SIG-M5 treated with dmso at 0.1 percent for 504 hours (cell line): Measurements from ENCODE around the gene BRI3BP.
"Not testable (repeated sequence)": the region's sequence is repeated elsewhere in the genome, so short reads cannot be mapped to it uniquely, and the experiment has no call there.

Experiments
- DNase-seq: peaks from one replicate; lab custom pipeline; 2025; ENCODE audit not compliant: unreplicated experiment; lab: John Stamatoyannopoulos, UW

The BRI3BP gene

DNA sequence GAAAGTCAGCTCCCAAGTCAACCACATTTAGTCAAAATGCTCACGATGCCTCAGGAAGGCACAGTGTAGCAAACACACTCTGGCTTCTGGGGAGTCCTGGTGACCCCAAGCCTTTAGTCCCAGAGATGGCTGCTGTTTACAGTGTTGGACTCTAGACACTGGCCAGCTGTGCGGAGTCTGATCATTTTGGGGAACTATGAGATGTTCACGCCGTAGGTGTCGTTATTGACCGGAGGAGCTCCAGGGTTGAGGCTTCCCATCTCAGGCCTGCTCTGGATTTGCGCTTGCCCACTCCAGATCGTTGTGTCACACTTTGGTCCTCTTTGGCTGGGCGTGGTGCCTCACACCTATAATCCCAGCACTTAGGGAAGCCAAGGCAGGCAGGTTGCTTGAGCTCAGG, 27.7 kb downstream of the BRI3BP start:
- no peak for DNase-seq

DNA sequence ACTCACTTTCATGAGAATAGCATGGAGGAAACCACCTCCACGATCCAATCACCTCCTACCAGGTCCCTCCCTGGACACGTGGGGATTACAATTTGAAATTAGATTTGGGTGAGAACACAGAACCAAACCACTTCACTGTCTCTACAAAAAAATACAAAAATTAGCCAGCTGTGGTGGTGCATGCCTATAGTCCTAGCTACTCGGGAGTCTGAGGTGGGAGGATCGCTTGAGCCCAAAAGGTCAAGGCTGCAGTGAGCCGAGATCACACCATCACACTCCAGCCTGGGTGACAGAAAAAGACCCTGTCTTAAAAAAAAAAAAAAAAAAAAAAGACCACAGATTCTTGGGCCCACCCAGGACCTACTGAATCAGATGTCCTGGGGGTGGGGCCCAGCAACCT, 28.3 kb downstream of the BRI3BP start:
- no peak for DNase-seq

DNA sequence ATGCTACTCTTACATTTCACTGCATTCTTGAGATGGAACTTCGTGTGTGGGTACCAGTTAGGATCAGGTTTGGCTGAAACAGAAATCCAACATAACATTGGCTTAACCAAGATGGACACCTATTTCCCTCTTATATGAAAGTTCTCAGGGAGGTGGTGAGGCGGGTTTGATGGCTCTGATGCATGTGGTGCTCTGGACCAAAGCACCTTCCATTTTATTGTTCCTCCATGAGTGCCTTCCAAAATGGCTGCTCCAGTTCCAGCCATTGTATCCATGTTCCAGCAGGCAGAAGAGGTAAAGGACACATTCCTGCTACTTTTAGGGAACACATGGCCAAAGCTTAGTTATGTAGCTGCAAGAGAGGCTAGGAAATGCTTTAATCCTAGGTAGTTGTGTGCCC, 29.6 kb downstream of the BRI3BP start:
- no peak for DNase-seq

DNA sequence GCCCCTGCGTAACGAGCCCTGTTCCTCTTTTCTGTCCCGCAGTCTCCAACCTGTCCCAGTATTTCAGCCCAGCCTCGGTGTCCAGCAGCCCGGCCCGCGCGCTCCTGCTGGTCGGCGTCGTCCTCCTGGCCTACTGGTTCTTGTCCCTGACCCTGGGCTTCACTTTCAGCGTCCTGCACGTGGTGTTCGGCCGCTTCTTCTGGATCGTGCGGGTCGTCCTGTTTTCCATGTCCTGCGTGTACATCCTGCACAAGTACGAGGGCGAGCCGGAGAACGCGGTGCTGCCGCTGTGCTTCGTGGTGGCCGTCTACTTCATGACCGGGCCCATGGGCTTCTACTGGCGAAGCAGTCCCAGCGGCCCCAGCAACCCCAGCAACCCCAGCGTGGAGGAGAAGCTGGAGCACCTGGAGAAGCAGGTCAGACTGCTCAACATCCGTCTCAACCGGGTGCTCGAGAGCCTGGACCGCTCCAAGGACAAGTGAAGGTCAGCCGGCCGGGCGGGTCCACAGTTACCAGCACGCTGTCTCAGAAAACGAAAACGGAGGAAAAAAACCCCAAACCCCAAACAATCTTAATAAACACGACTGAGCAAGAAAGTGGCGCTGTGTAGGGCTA, 31.6 kb downstream of the BRI3BP start:
- DNase-seq: no peak

DNA sequence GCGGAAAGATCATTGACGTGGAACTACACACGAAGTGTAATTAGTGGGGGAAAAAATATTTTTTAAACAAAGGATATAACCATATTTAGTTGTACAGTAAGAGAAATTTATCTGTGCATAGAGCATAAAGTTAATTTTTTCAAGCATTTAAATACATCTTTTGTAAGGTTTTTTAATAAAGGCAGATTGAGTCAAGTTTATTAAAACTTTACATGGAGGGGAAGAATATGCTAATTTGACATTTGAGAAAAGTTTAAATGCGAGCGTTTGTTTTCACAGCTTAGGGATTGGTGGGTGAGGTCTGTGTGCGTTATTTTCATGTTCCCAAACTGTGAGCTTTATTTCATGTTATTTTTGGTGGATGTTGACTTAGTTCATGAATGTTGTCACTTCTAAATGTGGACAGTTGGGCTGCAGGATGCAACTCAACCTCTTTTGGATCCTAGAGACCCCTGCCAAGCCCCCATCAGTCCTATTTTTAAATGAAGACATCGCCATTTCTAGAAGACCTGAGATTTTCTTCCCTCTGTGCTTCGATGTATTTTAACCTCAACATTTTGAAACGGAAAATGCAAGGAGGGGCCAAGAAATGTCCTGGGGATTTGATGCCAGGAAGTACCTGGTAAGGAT, 32.3 kb downstream of the BRI3BP start:
- no peak for DNase-seq

DNA sequence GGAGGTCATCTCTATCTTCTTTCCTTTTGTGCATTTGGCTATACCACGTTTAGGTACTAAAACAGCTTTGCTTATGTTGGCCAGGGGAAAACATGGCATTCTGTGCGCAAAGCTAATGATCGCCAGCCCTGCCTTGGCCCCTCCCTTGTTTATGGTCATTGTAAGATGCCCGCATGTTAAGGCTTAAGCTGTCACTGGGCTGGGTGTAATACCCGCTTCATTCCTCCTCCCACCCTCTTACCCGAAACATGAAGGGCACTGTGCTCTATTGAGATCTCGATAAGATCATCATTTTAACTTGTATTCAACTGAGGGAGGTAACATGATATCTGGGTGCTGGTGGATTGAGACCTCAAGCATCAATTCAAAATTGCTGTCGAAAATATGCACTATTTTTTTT, 34.7 kb downstream of the BRI3BP start:
- DNase-seq: no peak

DNA sequence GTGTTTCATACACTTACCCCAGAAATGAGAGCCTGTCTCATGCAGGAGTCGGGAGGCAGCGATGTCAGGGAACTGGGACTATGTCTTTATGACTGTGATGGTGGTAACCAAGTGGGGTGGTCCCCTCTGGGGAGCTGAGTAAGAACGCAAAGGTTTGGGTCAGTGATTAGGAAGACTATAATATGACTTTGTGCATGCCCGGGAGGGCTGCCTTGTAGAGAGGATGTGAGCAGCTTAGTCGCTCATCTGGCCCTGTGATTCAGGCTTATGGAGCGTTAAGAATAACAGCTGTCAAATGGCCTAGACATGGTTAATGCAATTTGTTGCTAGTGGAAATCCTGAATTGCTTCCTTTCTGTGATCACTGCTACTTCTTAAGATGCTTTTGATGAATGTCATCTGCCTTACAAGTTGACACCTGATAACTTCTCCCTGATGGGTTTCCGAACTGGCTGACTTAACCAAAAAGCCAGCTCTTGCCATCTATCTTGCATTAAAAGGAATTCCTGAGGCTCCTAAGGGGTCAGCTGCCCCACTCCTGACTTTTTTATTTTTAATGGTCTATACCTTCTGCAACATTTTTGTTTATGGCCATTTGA, 36.4 kb downstream of the BRI3BP start:
- no peak for DNase-seq

DNA sequence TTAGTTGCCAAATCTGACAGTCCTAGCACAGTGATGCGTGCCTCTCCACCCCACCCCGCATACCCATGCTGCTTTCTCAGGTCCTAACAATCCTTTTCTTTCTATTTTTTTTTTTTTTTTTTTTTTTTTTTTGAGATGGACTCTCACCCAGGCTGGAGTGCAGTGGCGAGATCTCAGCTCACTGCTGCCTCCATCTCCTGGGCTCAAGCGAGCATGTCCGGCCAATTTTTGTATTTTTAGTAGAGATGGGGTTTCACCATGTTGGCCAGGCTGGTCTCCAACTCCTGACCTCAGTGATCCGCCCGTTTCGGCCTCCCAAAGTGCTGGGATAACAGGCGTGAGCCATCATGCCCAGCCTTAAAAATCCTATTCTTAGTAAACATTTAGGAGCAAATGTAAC, 38.0 kb downstream of the BRI3BP start:
- DNase-seq: not testable (repeated sequence)

DNA sequence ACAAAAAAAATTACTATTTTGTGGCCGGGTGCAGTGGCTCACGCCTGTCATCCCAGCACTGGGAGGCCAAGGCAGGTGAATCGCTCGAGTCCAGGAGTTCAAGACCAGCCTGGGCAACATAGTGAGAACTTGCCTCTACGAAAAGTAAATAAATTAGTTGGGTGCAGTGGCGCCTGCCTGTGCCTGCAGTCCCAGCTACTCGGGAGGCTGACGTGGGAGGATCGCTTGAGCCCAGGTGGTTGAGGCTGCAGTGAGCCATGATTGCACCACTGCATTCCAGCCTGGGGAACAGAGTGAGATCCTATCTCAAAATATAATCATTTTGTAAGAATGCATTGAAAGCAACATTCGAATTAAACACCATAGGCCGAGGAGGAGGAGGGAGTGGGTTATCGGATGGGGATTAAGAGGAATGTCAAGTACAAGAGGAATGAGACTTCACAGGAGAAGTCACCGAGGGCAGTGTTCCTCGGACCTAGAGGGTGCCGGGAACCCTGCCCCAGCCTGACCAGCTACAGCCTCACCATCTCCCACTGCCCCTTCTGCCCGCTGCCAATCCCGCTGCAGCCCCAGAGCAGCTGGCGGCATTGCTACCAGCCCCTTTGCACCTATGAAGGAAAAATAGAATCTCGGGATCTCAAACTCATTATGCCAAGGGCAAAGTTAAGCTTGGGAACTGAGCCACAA, 39.2 kb downstream of the BRI3BP start:
- DNase-seq: no peak

DNA sequence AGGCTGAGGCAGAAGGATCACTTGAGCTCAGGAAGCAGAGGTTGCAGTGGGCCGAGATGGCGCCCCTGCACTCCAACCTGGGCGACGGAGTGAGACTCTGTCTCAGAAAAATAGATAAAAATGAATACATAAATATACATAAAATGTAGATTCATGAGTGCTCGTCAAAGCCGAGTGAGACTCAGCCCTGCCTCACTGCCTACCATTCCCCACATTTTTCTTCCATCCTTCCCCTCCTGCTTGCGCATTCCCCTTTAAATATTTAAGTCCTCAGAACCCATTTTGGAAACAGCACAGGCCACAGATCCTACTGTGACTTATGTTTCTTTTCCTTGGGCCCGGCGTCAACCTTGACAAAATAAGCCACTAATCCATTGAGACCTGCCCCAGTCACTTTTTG, 39.8 kb downstream of the BRI3BP start:
- DNase-seq: no peak

DNA sequence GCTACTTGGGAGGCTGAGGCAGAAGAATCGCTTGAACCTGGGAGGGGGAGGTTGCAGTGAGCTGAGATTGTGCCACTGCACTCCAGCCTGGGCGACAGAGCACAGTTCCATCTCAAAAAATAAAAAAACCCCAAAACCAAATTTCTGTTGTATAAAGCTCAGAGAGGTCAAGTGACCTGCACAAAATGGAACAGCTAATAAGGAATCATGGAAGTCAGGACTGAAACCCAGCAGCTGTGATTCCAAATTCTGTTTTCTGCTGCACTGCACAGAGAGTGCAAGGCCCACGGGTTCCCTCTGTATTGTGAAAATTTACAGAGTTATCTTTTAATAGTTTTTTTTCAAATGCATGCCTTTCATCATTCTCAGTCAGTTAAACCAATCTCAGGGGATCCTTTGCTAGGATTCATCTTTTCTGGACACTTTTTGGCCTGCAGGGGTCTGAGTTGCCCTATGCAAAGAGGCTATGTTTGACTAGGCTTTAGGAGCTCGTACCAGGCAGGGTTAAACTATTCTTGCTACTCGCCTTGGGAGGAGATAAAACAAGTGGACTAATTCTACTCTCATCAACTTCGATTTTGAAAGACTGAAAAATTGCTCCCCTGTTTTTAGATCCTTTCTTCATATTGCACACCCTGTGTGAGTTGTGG, 45.7 kb downstream of the BRI3BP start:
- DNase-seq: no peak

DNA sequence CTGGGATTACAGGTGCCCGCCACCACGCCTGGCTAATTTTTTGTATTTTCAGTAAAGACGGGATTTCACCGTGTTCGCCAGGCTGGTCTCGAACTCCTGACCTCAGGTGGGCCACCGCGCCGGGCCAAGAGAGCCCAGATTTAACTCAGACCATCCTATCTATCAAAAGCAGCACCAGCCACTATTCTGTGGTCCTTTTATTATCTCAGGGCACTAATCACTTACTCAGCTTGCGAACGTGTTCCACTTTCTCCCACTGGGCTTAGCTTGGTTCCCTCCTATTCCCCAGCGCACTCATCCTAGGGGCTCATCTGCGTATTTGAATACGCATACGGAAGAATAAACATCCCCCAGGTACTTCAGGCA, 55.6 kb downstream of the BRI3BP start:
- no peak for DNase-seq

DNA sequence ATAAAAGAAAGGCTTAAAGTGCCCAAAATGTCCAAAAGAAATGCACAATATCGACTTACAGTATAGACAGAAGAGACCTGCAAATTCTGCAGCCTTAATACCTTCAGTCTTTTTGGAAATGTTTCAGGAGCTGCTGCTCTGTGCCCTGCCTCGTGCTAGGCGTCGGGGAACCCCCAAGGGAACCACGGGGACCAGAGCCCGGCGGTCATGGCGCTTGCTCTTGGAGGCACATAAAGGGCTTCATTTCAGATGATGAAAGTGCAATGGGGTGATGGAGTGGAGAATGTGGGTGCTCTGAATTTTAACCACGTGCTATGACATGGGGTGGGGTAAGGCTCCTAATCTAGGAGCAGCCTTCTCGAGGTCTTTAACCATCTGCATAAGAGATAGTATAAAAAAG, 57.0 kb downstream of the BRI3BP start:
- DNase-seq: no peak

DNA sequence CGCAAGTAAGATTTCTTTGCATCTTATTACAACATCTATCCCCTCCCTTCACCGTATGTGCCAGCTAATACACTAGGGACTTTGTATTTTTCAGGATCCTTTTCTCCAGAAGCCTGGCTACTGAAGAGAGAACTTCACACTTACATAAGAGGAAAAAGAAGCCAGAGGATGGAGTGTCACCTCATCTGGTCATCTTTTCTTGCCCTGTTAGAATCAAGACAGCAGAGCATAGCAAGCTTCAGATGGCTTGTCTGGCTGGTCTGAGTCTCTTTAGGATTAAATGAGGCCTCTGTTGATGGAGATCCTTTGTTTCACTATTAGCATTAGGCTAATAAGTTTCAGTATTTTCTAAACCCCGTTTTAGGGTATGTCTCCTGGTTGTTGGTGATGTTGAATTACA, 57.4 kb downstream of the BRI3BP start:
- no peak for DNase-seq

DNA sequence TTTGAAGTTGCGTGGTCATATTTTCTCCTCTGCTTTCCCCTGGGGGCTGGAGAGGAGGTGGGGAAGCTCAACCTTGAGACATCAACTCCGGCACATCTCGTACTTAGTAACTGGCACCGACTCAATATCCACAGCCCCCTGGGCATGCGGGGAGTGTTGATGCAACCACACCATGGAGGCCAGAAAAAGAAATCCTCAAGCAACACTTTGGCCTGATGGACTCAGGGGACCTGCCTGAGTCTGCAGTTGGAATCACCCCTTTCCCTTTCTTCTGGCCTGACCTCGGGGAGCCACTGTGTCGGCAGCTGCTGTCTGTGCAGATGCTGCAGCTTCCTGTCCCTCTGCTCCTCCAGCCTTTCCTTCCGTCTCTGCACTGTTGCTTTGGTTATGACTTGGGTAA, 60.4 kb downstream of the BRI3BP start:
- DNase-seq: no peak

DNA sequence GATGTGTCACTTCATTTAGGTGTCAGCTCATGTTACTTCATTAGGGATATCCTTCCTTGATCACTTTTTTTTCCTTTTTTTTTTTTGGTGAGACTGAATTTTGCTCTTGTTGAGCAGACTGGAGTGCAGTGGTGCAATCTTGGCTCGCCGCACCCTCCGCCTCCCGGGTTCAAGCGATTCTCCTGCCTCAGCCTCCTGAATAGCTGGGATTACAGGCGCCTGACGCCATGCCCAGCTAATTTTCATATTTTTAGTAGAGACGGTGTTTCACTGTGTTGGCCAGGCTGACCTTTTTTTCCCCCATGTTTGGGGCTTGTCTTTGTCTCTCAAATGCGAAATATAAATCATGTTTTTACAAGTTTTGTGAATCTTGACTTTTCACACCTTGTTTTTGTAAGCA, 62.1 kb downstream of the BRI3BP start:
- no peak for DNase-seq

DNA sequence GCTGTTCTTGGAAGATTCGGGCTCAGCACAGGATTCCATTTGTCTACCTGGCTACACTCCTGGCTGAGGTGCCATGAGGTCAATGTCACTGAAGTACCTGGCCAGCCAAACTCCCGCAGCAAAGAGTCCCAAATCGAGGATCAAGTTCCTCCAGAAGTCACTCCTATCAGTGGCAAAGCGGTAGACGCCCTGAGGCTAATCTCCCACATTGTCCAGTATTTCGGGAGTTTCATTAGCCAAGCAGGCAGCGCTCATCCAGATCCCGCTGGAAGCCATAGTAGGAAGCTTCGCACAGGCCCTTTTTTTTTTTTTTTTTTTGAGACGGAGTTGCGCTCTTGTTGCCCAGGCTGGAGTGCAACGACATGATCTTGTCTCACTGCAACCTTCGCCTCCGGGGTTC, 62.9 kb downstream of the BRI3BP start:
- no peak for DNase-seq

DNA sequence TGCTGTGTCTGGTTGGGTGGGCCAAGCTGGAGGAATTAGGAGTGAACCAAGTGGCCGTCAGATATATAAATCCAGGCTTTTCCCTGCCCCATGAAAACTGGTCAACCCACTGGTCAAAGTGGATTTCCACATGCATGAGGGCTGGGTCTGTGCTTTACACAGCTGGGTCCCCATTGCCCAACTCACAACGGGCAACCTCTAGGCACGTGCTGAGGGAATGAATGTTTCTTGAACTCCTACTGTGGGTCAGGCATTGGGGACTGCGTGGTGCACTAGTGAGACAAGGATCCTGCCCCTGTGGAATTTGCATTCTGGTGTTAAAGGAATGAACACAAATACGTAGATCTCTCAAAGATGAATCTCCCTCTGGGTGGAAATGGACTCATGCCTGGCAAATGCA, 64.3 kb downstream of the BRI3BP start:
- DNase-seq: no peak

DNA sequence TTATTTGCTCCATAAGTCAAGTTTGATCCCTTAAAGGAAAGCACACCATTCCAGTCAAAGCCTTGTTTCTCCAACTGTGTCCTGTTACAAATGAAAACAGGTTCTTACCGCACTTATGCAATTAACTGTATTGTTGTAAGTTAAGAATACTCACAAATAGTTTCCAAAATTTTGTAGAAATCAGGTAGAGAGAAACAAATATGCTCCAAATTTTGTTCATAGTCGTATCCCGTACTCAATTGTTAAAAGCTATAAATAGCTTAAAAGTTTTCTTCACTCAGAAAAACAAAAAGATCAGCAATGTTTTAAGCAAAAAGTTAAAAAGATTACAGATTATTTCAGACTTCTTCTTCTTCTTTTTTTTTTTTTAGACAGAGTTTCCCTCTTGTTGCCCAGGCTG, 67.8 kb downstream of the BRI3BP start:
- DNase-seq: no peak

DNA sequence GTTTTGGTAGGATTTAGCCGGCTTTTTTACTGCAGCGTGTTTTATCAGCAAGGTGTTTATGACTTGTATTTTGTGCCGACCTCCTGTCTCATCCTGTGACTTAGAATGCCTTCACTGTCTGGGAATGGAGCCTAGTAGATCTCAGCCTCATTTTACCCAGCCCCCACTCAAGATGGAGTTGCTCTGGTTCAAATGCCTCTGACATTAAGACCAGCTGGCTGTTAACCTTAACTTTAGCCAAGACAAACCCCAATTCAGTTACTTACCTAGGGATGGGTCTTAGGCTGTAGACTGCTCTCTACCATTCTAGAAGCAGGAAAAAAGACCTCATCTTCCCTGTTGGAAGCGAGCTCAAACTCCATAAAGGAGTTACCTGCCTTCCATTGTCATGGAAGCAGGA, 70.1 kb downstream of the BRI3BP start:
- not testable (repeated sequence) for DNase-seq

DNA sequence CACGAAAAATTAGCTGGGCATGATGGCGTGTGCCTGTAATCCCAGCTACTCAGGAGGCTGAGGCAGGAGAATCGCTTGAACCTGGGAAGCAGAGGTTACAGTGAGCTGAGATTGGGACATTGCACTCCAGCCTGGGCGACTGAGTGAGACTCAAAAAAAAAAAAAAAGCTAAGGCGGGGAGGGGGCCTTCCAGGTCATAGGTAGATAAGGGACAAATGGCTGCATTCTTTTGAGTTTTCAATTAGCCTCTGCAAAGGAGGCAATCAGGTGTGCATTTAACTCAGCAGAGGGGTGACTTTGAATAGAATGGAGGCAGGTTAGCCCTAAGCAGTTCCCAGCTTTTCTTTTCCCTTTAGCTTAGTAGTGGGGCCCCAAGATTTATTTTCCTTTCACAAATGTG, 71.0 kb downstream of the BRI3BP start:
- no peak for DNase-seq
